T-cell (primary cell): ENCODE data around the gene SNRPD2. TPM values are rescaled to one million over a fixed set of nuclear protein-coding genes. Genes with fewer than 3 reads are reported as not detected.
"Not testable (repeated sequence)": the region's sequence is repeated elsewhere in the genome, so short reads cannot be mapped to it uniquely, and the experiment has no call there.

Experiments used
- ATAC-seq, 4 experiments: fragments of 200-7000 bp in 3 of 4; fragments of 150-1000 bp in 1 of 4; cut with Tn5 transposase; replicated peaks in 1 of 4; 1 replicate in 3 of 4; 2 replicates in 1 of 4; pipeline ENCODE4 v1.10.0; 2021; ENCODE audit warnings: moderate library complexity in 3 of 4, mild to moderate bottlenecking in 2 of 4, moderate number of reproducible peaks in 1 of 4
- CTCF ChIA-PET, 2 donors: fragments of 300-600 bp; sonication (Branson Sonifier 250); formaldehyde crosslinking; loops; one replicate each; lab custom pipeline; 2022; ENCODE audit warnings: antibody characterized with exemption in 2 of 2; lab: Charles Lee
- POLR2A ChIA-PET, 2 donors: fragments of 300-600 bp; sonication (Branson Sonifier 250); formaldehyde crosslinking; loops; one replicate each; lab custom pipeline; 2022; ENCODE audit warnings: antibody characterized with exemption in 2 of 2; lab: Charles Lee
- DNase-seq, 35 experiments: peaks; one replicate each; pipeline versions ENCODE4 v3.0.0 to v3.0.0-alpha.2; 2013 to 2023
- H3K27ac ChIP-seq: one replicate; pipeline ENCODE4 v1.5.1; 2013; ENCODE audit warnings: low read length
- H3K27me3 ChIP-seq, 2 experiments: replicated peaks in 1 of 2; 1 replicate in 1 of 2; 2 replicates in 1 of 2; pipeline versions ENCODE4 v1.6.1 to v1.7.0; 2013; ENCODE audit warnings: low read length in 1 of 2, mixed read lengths in 1 of 2; ENCODE audit not compliant: control insufficient read depth in 2 of 2, insufficient read depth in 2 of 2; ENCODE audit errors: extremely low read depth in 1 of 2
- H3K36me3 ChIP-seq, 2 donors: 1 replicate in 1 of 2; 2 replicates in 1 of 2; pipeline versions ENCODE4 v1.6.1 to v1.7.0; 2013; ENCODE audit warnings: low read length in 1 of 2; ENCODE audit not compliant: control insufficient read depth in 2 of 2, insufficient read depth in 1 of 2; ENCODE audit errors: extremely low read depth in 1 of 2
- H3K4me1 ChIP-seq, 2 experiments: 1 replicate in 1 of 2; 2 replicates in 1 of 2; pipeline versions ENCODE4 v1.6.1 to v1.7.0; 2013; ENCODE audit warnings: low read length in 2 of 2, mixed read lengths in 1 of 2; ENCODE audit not compliant: insufficient read depth in 2 of 2, control insufficient read depth in 1 of 2; ENCODE audit errors: extremely low read depth in 1 of 2
- H3K4me3 ChIP-seq, 2 donors: 1 replicate in 1 of 2; 2 replicates in 1 of 2; pipeline versions ENCODE4 v1.5.1 to v1.7.0; 2013; ENCODE audit warnings: mild to moderate bottlenecking in 2 of 2, low read length in 1 of 2, moderate library complexity in 1 of 2; ENCODE audit not compliant: control insufficient read depth in 1 of 2; ENCODE audit errors: extremely low read depth in 1 of 2
- H3K9me3 ChIP-seq: 2 replicates; pipeline ENCODE4 v1.7.0; 2013
- H3K27ac Mint-ChIP-seq, 2 donors: one replicate each; pipeline ENCODE4 v1.8.0; 2020 to 2021; ENCODE audit warnings: mild to moderate bottlenecking in 2 of 2, mixed read lengths in 2 of 2
- H3K27me3 Mint-ChIP-seq, 2 donors: one replicate each; pipeline ENCODE4 v1.8.0; 2021 to 2022; ENCODE audit warnings: mixed read lengths in 2 of 2
- H3K36me3 Mint-ChIP-seq: one replicate; pipeline ENCODE4 v1.8.0; 2021; ENCODE audit warnings: mixed read lengths
- H3K4me1 Mint-ChIP-seq, 3 donors: one replicate each; pipeline ENCODE4 v1.8.0; 2020 to 2022; ENCODE audit warnings: mixed read lengths in 3 of 3, mild to moderate bottlenecking in 1 of 3
- H3K4me3 Mint-ChIP-seq, 3 donors: one replicate each; pipeline ENCODE4 v1.8.0; 2020 to 2022; ENCODE audit warnings: mild to moderate bottlenecking in 3 of 3, mixed read lengths in 3 of 3, moderate library complexity in 3 of 3
- H3K9me3 Mint-ChIP-seq, 3 donors: one replicate each; pipeline ENCODE4 v1.8.0; 2020 to 2022; ENCODE audit warnings: mixed read lengths in 3 of 3
- WGBS: methylation state at CpG from one replicate; pipeline ENCODE4 v1.1.5; 2013; ENCODE audit warnings: missing lambda C conversion rate; ENCODE audit not compliant: insufficient coverage; 5-methylcytosine and 5-hydroxymethylcytosine counted together
- total RNA-seq, 35 experiments: library from RNA in 6 of 35; stranded (reverse) in 6 of 35; fragments of 120-200 nt in 1 of 35; gene quantifications; one replicate each; pipeline versions ENCODE4 v1.2.1 to v1.2.4 and lab custom pipeline; 2013 to 2026

SNRPD2 gene
- total RNA-seq, 5 donors from 2014 or later (not counting 1 experiment from before 2014, with no cell fraction given): 375 to 450 (median 395) TPM

- 88% methylated on average over 3 of the region's 9 CpGs for WGBS
- DNase-seq (no peak), ATAC-seq (no peak)
- no peak overlapping the region for H3K27ac ChIP-seq
- Mint-ChIP-seq H3K4me1 (peaks cover 11 to 24% (median 16%) of the 10 kb centered on the region in 3 donors), H3K36me3 (peaks cover 24% of the 10 kb centered on the region), H3K27ac (no peak overlapping the region), H3K9me3 (no peaks in the 10 kb centered on the region), H3K27me3 (no peaks in the 10 kb centered on the region), H3K4me3 (no peak overlapping the region)
- H3K36me3 ChIP-seq: peaks cover 8 to 35% of the 10 kb centered on the region in 2 donors
- POLR2A ChIA-PET: interaction anchor here in 1 of 2 donors (0.6 kb wide), 1 partner anchor 1946 kb away, joined by 5 read pairs; no protein-coding TSS in a partner anchor
- H3K9me3 ChIP-seq: no peaks in the 10 kb centered on the region
- H3K27me3 ChIP-seq: no peaks in the 10 kb centered on the region
- no peak overlapping the region for H3K4me3 ChIP-seq
- CTCF ChIA-PET: no interaction called here
- peaks cover 8 to 21% of the 10 kb centered on the region in 2 experiments for H3K4me1 ChIP-seq
Measured at GRCh38 chr19:45687599-45687998, 4.2 kb downstream of the SNRPD2 start.

- CTCF ChIA-PET: interaction anchor here (1.0 to 1.6 kb wide), 2 partner anchors 7 to 8 kb away, joined by 3 to 4 read pairs; partner anchors contain the start of gene QPCTL (in 1 of the 2)
- DNase-seq, ATAC-seq, H3K27me3 Mint-ChIP-seq, H3K4me3 ChIP-seq, H3K9me3 Mint-ChIP-seq, POLR2A ChIA-PET, H3K27ac Mint-ChIP-seq, H3K27me3 ChIP-seq, H3K9me3 ChIP-seq, H3K27ac ChIP-seq, H3K4me3 Mint-ChIP-seq: not testable (repeated sequence)
- peaks cover 24% of the 10 kb centered on the region for H3K36me3 Mint-ChIP-seq
- H3K4me1 ChIP-seq: peaks cover 0 to 18% of the 10 kb centered on the region in 2 experiments
- H3K36me3 ChIP-seq: peaks cover 8 to 35% of the 10 kb centered on the region in 2 donors
- H3K4me1 Mint-ChIP-seq: peaks cover 12 to 16% (median 12%) of the 10 kb centered on the region in 3 donors
- 90% methylated on average over 4 of the region's 11 CpGs for WGBS
Measured at GRCh38 chr19:45685045-45685444, 6.7 kb downstream of the SNRPD2 start.

GRCh38 chr19:45682908-45683307 lies 8.8 kb downstream of the SNRPD2 start:
- Histone ChIP-seq H3K4me1 (peaks cover 0 to 24% of the 10 kb centered on the region in 2 experiments), H3K27me3 (peaks cover 0 to 3% of the 10 kb centered on the region in 2 experiments), H3K4me3 (no peak overlapping the region), H3K9me3 (no peaks in the 10 kb centered on the region), H3K36me3 (peaks cover 1 to 24% of the 10 kb centered on the region in 2 donors), H3K27ac (no peak overlapping the region)
- Mint-ChIP-seq H3K9me3 (no peaks in the 10 kb centered on the region), H3K36me3 (peaks cover 16% of the 10 kb centered on the region), H3K4me1 (peaks cover 6 to 14% (median 8%) of the 10 kb centered on the region in 3 donors), H3K4me3 (no peak overlapping the region), H3K27ac (peak overlapping the region in 1 of 2 donors; percentile 3), H3K27me3 (no peaks in the 10 kb centered on the region)
- CTCF ChIA-PET: interaction anchor here in 1 of 2 donors (0.6 kb wide), 1 partner anchor 546 kb away, joined by 3 read pairs; no protein-coding TSS in a partner anchor
- WGBS: 88% methylated on average over 5 of the region's 5 CpGs
- ATAC-seq: no peak
- no peak for DNase-seq
- POLR2A ChIA-PET: no interaction called here

- Histone ChIP-seq H3K27me3 (peaks cover 0 to 8% of the 10 kb centered on the region in 2 experiments), H3K4me1 (peaks cover 0 to 28% of the 10 kb centered on the region in 2 experiments), H3K27ac (no peak overlapping the region), H3K4me3 (no peak overlapping the region), H3K9me3 (no peaks in the 10 kb centered on the region), H3K36me3 (peaks cover 0 to 16% of the 10 kb centered on the region in 2 donors)
- H3K27me3 Mint-ChIP-seq: no peaks in the 10 kb centered on the region
- peak overlapping the region in 1 of 3 donors; percentile 17 for H3K4me3 Mint-ChIP-seq
- DNase-seq (no peak), ATAC-seq (no peak)
- CTCF ChIA-PET: interaction anchor here (0.6 to 3.4 kb wide), 2 partner anchors 11 to 1888 kb away, joined by 4 to 20 read pairs; partner anchors contain the start of genes QPCTL (in 1 of the 2) and SNRPD2 (in 1 of the 2)
- peaks cover 11 to 21% (median 14%) of the 10 kb centered on the region in 3 donors for H3K4me1 Mint-ChIP-seq
- H3K9me3 Mint-ChIP-seq: no peaks in the 10 kb centered on the region
- POLR2A ChIA-PET: interaction anchor here in 1 of 2 donors (0.7 kb wide), 1 partner anchor 1991 kb away, joined by 3 read pairs; no protein-coding TSS in a partner anchor
- 92% methylated on average over 6 of the region's 8 CpGs for WGBS
- peaks cover 14% of the 10 kb centered on the region for H3K36me3 Mint-ChIP-seq
- peak overlapping the region in 1 of 2 donors; percentile 28 for H3K27ac Mint-ChIP-seq
Measured at GRCh38 chr19:45682117-45682516, 9.6 kb downstream of the SNRPD2 start.

- WGBS: 5% methylated on average over 50 of the region's 51 CpGs
- H3K4me3 ChIP-seq: peak overlapping the region in 1 of 2 donors; percentile 38
- H3K36me3 ChIP-seq: peaks cover 0 to 13% of the 10 kb centered on the region in 2 donors
- ATAC-seq (peak; percentile 76 to 90 (median 87)), DNase-seq (peak; percentile 66 to 93 (median 80))
- Mint-ChIP-seq H3K27me3 (no peaks in the 10 kb centered on the region), H3K4me3 (peak overlapping the region; percentile 62 to 73 (median 70)), H3K4me1 (peaks cover 14 to 25% (median 14%) of the 10 kb centered on the region in 3 donors), H3K36me3 (peaks cover 11% of the 10 kb centered on the region), H3K27ac (peak overlapping the region in 1 of 2 donors; percentile 66), H3K9me3 (no peaks in the 10 kb centered on the region)
- POLR2A ChIA-PET: no interaction called here
- H3K27me3 ChIP-seq: peaks cover 0 to 13% of the 10 kb centered on the region in 2 experiments
- no peak overlapping the region for H3K27ac ChIP-seq
- no peaks in the 10 kb centered on the region for H3K9me3 ChIP-seq
- peaks cover 0 to 34% of the 10 kb centered on the region in 2 experiments for H3K4me1 ChIP-seq
- CTCF ChIA-PET: interaction anchor here (0.6 to 3.4 kb wide), 5 partner anchors 11 to 1888 kb away, joined by 3 to 20 read pairs (median 4); partner anchors contain the start of genes QPCTL (in 2 of the 2) and SNRPD2 (in 2 of the 2)
Measured at GRCh38 chr19:45681391-45682015, 10.2 kb downstream of the SNRPD2 start.
